Measurements from ENCODE around the gene MNX1.

- TF ChIP-seq POLR2AphosphoS5 (IDR thresholded peaks at IDR 0.05) (no peak), CTCF (IDR thresholded peaks at IDR 0.05) (no peak)
Observed at GRCh38 chr7:157044943-157045660, 34.6 kb upstream of the MNX1 start.
